ENCODE results near the gene ADD3.

ADD3 gene

DNA sequence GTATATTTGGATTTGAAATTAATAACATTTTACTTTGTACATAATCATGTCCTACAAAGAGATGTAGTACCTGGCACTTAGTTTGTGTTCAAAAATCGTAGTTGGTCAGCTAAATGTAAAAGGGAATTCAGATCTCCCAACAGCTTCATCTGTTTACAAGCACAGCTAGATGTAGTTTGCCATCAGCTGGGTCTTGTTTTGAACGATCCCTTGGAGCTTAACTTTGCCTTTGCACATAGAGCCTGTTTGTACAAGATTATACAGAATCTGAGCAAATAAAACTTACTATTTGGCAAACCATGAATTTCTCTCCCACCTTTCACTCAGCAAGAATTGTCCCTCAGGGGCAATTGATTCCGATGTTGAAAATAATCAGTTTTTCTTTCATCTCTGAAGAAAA is 36.1 kb upstream of the ADD3 start:
- TF ChIP-seq GATA3 (IDR thresholded peaks at IDR 0.05; ENCODE audit: low read depth, low read length) = no peak
- no peak for TF ChIP-seq GATA2 (IDR thresholded peaks at IDR 0.05; ENCODE audit: low read depth, low read length)

- no peak for TF ChIP-seq GATA3 (IDR thresholded peaks at IDR 0.05; ENCODE audit: low read depth, low read length)
- no peak for TF ChIP-seq GATA2 (IDR thresholded peaks at IDR 0.05; ENCODE audit: low read depth, low read length)
These were observed 35.3 kb upstream of the ADD3 start for GRCh38 chr10:109972372-109973001.

DNA sequence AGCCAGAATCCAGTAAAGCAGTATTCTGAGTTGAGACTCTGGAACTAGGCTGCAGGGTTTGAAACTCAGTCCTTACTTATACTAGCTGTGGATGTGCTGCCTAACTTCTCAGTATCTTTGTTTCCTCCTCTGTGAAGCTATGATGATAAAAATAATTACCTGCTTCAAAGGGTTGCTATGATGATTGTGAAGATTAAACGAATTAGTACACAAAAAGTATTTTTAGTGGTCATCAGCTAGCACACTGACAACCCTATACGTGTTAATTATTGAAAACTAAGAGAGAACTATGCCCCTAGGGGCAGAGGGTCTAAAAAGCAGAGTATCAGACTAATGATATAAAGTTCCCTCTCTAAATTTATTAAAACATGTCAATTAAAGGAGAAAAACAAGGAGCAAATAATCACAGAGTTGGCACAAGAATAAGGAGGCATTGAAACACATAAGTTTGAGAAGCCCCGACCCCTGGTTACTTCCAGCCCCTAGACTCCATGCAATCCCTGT is 34.4 kb upstream of the ADD3 start:
- TF ChIP-seq GATA3 (IDR thresholded peaks at IDR 0.05; ENCODE audit: low read depth, low read length) = no peak
- TF ChIP-seq GATA2 (IDR thresholded peaks at IDR 0.05; ENCODE audit: low read depth, low read length) = no peak

GRCh38 chr10:109974504-109975191 is 33.1 kb upstream of the ADD3 start:
- TF ChIP-seq GATA3 (IDR thresholded peaks at IDR 0.05; ENCODE audit: low read depth, low read length) = no peak
- TF ChIP-seq GATA2 (IDR thresholded peaks at IDR 0.05; ENCODE audit: low read depth, low read length) = no peak

DNA sequence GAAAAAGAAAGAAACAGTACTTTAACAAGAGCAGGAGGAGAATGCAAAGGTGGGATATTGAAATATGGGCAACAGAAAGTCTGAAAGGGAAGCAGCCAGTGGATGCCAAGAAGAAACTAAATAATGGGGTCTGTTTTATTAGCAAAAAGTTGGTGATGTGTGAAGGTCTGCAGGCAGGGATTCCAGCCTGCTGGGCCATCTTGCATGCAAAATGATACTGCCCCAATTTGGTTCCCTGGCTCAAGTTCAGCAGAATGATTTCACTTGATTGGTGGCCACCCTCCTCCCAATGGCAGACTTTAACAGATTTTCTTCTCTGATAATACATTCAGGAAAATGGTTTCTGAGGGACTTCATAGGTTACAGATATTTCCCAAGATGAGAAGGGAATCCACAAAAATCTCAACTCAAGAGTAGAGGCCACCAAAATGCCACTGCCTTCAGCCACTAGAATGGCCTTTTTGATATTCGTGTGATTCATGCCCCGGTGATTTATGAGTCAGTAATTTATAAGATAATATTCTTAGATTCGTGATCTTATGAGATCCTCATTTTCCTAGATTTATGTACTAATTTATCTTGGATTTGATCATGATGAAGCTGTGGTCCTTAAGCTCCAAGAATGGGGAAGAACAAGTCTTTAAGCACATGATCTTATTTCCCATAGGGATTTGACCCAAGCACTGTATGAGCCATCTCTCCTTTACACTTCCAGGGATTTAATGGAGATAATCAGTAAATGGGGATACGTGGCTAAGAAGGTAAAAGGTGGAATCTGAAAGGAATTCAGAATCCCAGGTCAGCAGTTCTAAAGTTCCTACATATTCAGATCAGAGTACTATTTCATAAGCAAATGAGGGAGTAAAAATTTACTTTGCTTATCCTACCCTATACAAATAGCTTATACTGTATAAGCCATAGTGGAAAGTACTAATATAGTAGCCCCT is 32.3 kb upstream of the ADD3 start:
- TF ChIP-seq GATA2 (IDR thresholded peaks at IDR 0.05; ENCODE audit: low read depth, low read length) (no peak), GATA3 (IDR thresholded peaks at IDR 0.05; ENCODE audit: low read depth, low read length) (no peak)

DNA sequence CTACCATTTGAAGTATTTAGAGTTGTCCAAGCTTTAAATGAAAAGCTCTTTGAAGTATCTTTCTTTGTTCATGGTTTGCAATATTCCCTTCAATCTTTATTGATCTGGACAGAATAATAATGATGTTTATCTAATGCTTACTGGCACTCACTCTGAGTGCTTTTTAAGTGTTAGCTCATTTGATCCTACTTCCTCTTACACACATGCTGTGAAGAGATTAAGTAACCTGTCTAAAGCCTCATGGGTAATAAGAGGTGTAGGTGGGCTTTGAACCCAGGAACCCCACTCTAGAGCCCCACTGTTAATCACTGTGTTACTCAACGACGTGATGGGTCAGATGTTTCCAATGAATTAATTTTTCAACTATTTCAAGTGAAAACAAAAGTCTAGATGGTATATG is 31.1 kb upstream of the ADD3 start:
- TF ChIP-seq GATA3 (IDR thresholded peaks at IDR 0.05; ENCODE audit: low read depth, low read length) (no peak), GATA2 (IDR thresholded peaks at IDR 0.05; ENCODE audit: low read depth, low read length) (no peak)

DNA sequence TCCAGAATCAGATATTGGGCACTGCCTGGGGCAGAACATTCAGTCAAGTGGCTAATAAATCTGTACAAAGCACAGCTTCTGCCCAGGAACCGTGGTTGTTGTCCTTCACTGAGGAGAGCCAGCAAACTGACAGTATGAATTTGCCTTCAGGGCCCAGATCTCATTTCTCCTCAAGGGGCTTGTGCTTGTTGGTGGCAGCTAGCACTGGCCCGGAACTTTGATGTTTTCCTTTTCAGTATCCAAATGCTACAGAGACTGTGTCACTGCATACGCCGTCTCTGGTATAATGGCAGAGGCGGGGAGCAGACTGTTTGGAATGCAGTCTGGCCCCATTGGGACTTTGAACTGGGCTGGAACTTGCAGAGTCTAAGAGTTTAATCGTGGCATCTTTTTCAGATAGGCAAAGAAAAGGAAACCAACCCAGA is 30.4 kb upstream of the ADD3 start:
- no peak for TF ChIP-seq GATA3 (IDR thresholded peaks at IDR 0.05; ENCODE audit: low read depth, low read length)
- TF ChIP-seq GATA2 (IDR thresholded peaks at IDR 0.05; ENCODE audit: low read depth, low read length) = no peak

DNA sequence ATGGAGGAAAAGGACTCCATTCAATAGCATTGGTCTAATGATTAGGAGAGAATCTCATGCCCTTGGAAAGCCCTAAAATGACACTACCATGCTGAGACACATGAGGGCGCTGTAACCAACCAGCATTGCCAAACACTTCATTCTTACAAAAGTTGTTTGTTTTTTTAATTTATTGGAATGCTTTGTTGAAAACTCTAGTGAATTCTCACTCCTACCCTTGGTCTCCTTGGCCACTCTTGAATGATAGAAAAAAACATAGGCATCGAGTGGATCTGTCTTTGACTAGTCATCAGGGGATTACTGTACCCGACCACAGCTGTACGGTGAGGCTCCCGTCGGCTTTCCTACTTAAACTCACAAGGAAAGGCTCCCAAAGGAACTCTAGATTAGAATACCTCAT is 29.3 kb upstream of the ADD3 start:
- no peak for TF ChIP-seq GATA2 (IDR thresholded peaks at IDR 0.05; ENCODE audit: low read depth, low read length)
- no peak for TF ChIP-seq GATA3 (IDR thresholded peaks at IDR 0.05; ENCODE audit: low read depth, low read length)

DNA sequence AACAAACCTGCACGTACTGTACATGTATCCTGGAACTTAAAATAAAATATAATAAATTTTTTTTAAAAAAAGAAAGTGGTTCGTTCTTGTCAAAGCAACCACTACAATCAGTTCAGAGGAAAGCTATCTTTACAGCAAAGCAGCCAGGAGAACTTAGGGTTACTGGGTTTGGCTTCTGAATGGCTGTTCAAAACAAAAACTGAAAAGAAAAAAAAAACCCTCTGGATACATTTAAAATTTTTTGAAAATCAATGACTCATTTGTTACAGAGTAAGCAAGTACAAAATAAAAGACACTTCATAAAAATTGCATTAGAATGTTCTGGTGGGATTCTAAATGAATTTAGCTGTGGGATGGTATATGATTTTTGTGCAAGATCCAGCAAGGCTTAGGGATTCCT is 28.6 kb upstream of the ADD3 start:
- TF ChIP-seq GATA2 (IDR thresholded peaks at IDR 0.05; ENCODE audit: low read depth, low read length) (no peak), GATA3 (IDR thresholded peaks at IDR 0.05; ENCODE audit: low read depth, low read length) (no peak)

DNA sequence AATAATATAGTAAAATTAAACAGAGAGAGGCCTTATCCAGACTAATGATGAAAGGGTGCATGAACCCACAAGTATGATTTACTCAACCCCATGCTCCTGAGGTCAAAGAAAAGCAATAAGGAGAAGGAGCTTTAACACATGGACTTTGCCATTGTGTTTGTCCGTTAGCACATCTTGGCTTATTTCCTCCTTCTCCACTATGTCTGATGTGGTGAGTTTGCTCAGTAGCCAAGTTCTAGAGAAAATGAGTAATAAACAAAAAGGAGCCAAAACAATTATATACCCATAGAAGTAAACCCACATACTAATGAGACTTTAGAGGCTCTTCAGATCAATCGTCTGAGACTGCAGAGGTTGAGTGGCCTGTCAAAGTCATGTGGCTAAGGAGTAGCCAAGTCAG is 26.1 kb upstream of the ADD3 start:
- TF ChIP-seq GATA3 (IDR thresholded peaks at IDR 0.05; ENCODE audit: low read depth, low read length) (no peak), GATA2 (IDR thresholded peaks at IDR 0.05; ENCODE audit: low read depth, low read length) (no peak)

- TF ChIP-seq GATA3 (IDR thresholded peaks at IDR 0.05; ENCODE audit: low read depth, low read length) = no peak
- no peak for TF ChIP-seq GATA2 (IDR thresholded peaks at IDR 0.05; ENCODE audit: low read depth, low read length)
These were observed 25.7 kb upstream of the ADD3 start for GRCh38 chr10:109982123-109982522.

- TF ChIP-seq GATA2 (IDR thresholded peaks at IDR 0.05; ENCODE audit: low read depth, low read length) = no peak
- no peak for TF ChIP-seq GATA3 (IDR thresholded peaks at IDR 0.05; ENCODE audit: low read depth, low read length)
These were observed 25.0 kb upstream of the ADD3 start for GRCh38 chr10:109982812-109983211.

DNA sequence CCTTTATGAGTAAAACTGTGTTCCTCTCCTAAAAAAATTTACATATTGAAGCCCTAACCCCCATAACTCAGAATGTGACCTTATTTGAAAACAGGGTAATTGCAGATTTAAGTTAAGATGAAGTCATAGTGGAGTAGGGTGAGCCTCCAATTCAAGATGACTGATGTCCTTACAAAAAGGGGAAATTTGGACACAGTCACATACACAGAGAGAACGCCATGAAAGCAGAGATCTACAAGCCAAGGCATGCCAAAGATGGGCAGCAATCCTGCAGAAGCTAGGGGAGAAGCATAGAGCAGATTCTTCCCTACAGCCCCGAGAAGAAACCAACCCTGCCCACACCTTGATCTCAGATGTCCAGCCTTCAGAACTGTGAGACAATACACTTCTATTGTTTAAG is 23.8 kb upstream of the ADD3 start:
- TF ChIP-seq GATA2 (IDR thresholded peaks at IDR 0.05; ENCODE audit: low read depth, low read length) (no peak), GATA3 (IDR thresholded peaks at IDR 0.05; ENCODE audit: low read depth, low read length) (no peak)
